Ishikawa (cell line): ENCODE measurements around the gene RGS8.

Experiments
- CEBPB ChIP-seq: IDR thresholded peaks from 2 replicates; pipeline ENCODE4 v1.6.1; 2012
- CREB1 ChIP-seq: IDR thresholded peaks from 2 replicates; pipeline ENCODE4 v1.6.1; 2012; ENCODE audit warnings: low read depth
- EGR1 ChIP-seq: IDR thresholded peaks from 2 replicates; pipeline ENCODE4 v1.6.1; 2012
- EP300 ChIP-seq: IDR thresholded peaks from 2 replicates; pipeline ENCODE4 v1.6.1; 2012; ENCODE audit warnings: borderline replicate concordance
- FOXM1 ChIP-seq: IDR thresholded peaks from 2 replicates; pipeline ENCODE4 v1.6.1; 2012; ENCODE audit warnings: low read depth, borderline replicate concordance
- MAX ChIP-seq: IDR thresholded peaks from 2 replicates; pipeline ENCODE4 v1.6.1; 2012
- NFIC ChIP-seq: IDR thresholded peaks from 2 replicates; pipeline ENCODE4 v1.6.1; 2012
- RAD21 ChIP-seq: IDR thresholded peaks from 2 replicates; pipeline ENCODE4 v1.6.1; 2012; ENCODE audit warnings: low read depth
- REST ChIP-seq: IDR thresholded peaks from 2 replicates; pipeline ENCODE4 v1.6.1; 2012; ENCODE audit warnings: low read depth, mild to moderate bottlenecking
- TAF1 ChIP-seq: IDR thresholded peaks from 2 replicates; pipeline ENCODE4 v1.6.1; 2012; ENCODE audit warnings: low read depth, mild to moderate bottlenecking
- TCF12 ChIP-seq: IDR thresholded peaks from 2 replicates; pipeline ENCODE4 v1.6.1; 2012; ENCODE audit warnings: low read depth
- TEAD4 ChIP-seq: IDR thresholded peaks from 2 replicates; pipeline ENCODE4 v1.6.1; 2012
- USF1 ChIP-seq: IDR thresholded peaks from 2 replicates; pipeline ENCODE4 v1.6.1; 2012
- YY1 ChIP-seq: IDR thresholded peaks from 2 replicates; pipeline ENCODE4 v1.6.1; 2012; ENCODE audit warnings: low read depth
- ZBTB7A ChIP-seq: IDR thresholded peaks from 2 replicates; pipeline ENCODE4 v1.6.1; 2012; ENCODE audit warnings: low read depth

RGS8 gene

GRCh38 chr1:182703539-182703938, 19.2 kb upstream of the RGS8 start:
- TF ChIP-seq EGR1 (no peak), USF1 (no peak), TAF1 (no peak), TCF12 (no peak), FOXM1 (no peak), CREB1 (no peak), CEBPB (no peak), REST (no peak), RAD21 (no peak)

GRCh38 chr1:182702826-182703524, 18.6 kb upstream of the RGS8 start:
- no peak for TF ChIP-seq ZBTB7A
- TF ChIP-seq TEAD4: no peak
- TF ChIP-seq USF1: no peak
- no peak for TF ChIP-seq YY1
- TF ChIP-seq MAX: no peak
- TF ChIP-seq TAF1: no peak
- no peak for TF ChIP-seq RAD21
- no peak for TF ChIP-seq CEBPB
- no peak for TF ChIP-seq TCF12
- TF ChIP-seq FOXM1: no peak
- TF ChIP-seq REST: no peak
- no peak for TF ChIP-seq CREB1

GRCh38 chr1:182700351-182700709, 15.9 kb upstream of the RGS8 start:
- TF ChIP-seq FOXM1 (no peak), RAD21 (no peak), EP300 (no peak), MAX (no peak), TCF12 (no peak), TEAD4 (no peak), YY1 (no peak), CREB1 (no peak), REST (no peak), NFIC (no peak), USF1 (no peak), TAF1 (no peak), ZBTB7A (no peak)

GRCh38 chr1:182699393-182700350, 15.3 kb upstream of the RGS8 start:
- TF ChIP-seq YY1: no peak
- no peak for TF ChIP-seq FOXM1
- TF ChIP-seq MAX: no peak
- no peak for TF ChIP-seq CREB1
- no peak for TF ChIP-seq REST
- no peak for TF ChIP-seq TEAD4
- TF ChIP-seq EGR1: no peak
